ENCODE measurements around the gene CAMK4.

DNA sequence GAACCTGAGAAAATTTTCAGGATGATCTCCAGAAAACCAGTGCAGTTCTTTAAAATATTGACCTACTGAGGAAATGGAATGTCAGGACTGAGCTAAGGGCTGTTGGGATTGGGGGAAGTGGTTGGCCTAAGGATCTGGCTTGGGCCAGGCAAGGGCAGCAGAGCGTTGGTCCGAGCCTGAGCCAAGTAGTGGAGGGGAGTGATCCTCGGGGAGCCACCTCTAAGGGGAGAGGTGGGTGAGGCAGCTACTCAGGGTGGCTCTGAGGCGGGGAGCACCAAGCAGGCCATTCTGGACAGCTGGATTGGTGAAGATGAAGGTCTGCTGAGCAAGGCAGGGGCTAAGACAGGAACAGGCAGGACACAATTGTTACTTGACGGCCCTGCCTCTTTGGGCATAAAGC, 11.5 kb downstream of the CAMK4 start:
- TF ChIP-seq POLR2A (IDR thresholded peaks at IDR 0.05; ENCODE audit: low read depth, low read length) (no peak), EZH2 (IDR thresholded peaks at IDR 0.05; ENCODE audit: borderline replicate concordance, low read depth, low read length, severe bottlenecking) (no peak), JUN (IDR thresholded peaks at IDR 0.05; ENCODE audit: borderline replicate concordance, insufficient read depth, insufficient read length, low read depth) (no peak), POLR2AphosphoS5 (IDR thresholded peaks at IDR 0.05; ENCODE audit: insufficient read depth, low read depth, low read length) (no peak)
- TF ChIP-seq, protein P1, sequence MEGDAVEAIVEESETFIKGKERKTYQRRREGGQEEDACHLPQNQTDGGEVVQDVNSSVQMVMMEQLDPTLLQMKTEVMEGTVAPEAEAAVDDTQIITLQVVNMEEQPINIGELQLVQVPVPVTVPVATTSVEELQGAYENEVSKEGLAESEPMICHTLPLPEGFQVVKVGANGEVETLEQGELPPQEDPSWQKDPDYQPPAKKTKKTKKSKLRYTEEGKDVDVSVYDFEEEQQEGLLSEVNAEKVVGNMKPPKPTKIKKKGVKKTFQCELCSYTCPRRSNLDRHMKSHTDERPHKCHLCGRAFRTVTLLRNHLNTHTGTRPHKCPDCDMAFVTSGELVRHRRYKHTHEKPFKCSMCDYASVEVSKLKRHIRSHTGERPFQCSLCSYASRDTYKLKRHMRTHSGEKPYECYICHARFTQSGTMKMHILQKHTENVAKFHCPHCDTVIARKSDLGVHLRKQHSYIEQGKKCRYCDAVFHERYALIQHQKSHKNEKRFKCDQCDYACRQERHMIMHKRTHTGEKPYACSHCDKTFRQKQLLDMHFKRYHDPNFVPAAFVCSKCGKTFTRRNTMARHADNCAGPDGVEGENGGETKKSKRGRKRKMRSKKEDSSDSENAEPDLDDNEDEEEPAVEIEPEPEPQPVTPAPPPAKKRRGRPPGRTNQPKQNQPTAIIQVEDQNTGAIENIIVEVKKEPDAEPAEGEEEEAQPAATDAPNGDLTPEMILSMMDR (IDR thresholded peaks at IDR 0.05; ENCODE audit: extremely low read depth in 1 of 2, insufficient read depth in 1 of 2, low read depth in 1 of 2, low read length in 2 of 2), result no peak
- TF ChIP-seq, protein P2, sequence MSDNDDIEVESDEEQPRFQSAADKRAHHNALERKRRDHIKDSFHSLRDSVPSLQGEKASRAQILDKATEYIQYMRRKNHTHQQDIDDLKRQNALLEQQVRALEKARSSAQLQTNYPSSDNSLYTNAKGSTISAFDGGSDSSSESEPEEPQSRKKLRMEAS (IDR thresholded peaks at IDR 0.05; ENCODE audit: insufficient read depth, insufficient read length), result no peak
